ENCODE results near the gene TALDO1. TPM values are rescaled to one million over a fixed set of nuclear protein-coding genes. Genes with fewer than 3 reads are reported as not detected.
A peak's percentile ranks its signal among the peaks of the same experiment; 100 is the strongest.

Gene TALDO1
- total RNA-seq, 1 donor from 2014 or later, result 123 TPM

DNA sequence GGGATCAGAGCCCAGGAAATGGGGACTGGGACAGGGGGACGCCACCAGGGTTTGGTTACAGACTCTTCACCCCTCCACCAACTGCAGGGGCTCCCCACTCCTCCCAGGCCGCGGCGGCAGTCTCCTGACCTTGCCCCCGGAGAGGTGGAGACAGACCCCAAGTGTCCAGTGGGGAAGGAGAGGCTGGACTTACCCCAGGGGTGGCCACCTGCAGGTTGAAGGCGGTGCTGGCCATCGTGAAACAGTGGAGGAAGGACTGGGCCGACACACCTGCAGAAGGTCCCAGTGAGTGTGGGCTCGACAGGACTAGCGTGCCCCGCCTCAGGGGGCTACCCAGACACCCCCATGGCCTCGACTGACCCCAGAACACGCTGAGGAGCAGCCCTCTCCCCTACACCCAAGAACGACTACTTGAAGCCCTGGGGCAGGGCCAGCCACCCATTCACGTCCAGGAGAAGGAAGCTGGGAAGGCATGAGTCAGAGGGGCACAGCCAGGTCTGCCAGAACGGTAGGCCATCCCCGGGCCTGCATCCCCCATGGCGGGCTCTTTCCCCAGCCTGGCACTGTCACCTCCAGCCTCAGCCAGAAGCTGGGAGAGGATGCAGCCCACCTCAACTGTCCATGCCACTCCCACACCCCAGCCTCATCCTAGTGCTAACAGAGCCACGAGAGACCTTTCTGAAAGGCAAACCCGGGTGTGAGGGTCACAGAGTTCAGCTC, 27.8 kb downstream of the TALDO1 start:
- DNase-seq (ENCODE audit: low spot score), result no peak
- Mint-ChIP-seq H3K4me1 (ENCODE audit: unreplicated experiment) (peaks cover 7% of the 10 kb centered on the region), H3K27ac (ENCODE audit: unreplicated experiment) (no peak overlapping the region), H3K4me3 (ENCODE audit: unreplicated experiment) (no peak overlapping the region), H3K27me3 (ENCODE audit: unreplicated experiment) (peaks cover 6% of the 10 kb centered on the region), H3K9me3 (ENCODE audit: unreplicated experiment) (no peaks in the 10 kb centered on the region), H3K36me3 (ENCODE audit: low read depth, unreplicated experiment) (no peaks in the 10 kb centered on the region)
- TF ChIP-seq CTCF (IDR thresholded peaks at IDR 0.05; ENCODE audit: unreplicated experiment), result no peak

DNA sequence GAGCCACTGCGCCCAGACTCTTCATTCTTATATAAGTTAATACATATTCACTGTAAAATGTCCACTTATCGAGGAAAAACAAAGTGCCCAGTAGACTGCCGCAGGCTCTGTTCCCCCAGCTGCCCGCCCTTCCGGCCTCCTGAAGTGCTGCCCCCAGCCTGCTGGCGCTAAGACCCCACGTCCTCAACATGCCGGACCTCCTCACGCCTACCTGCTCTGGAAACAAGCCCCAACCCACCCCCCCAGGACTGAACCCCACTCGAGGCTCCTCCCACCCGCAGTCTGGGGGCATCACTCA, 28.9 kb downstream of the TALDO1 start:
- Mint-ChIP-seq H3K27me3 (ENCODE audit: unreplicated experiment) (peaks cover 6% of the 10 kb centered on the region), H3K36me3 (ENCODE audit: low read depth, unreplicated experiment) (peaks cover 3% of the 10 kb centered on the region), H3K27ac (ENCODE audit: unreplicated experiment) (no peak overlapping the region), H3K4me3 (ENCODE audit: unreplicated experiment) (peak overlapping the region; percentile 94), H3K9me3 (ENCODE audit: unreplicated experiment) (no peaks in the 10 kb centered on the region), H3K4me1 (ENCODE audit: unreplicated experiment) (peaks cover 9% of the 10 kb centered on the region)
- no peak for DNase-seq (ENCODE audit: low spot score)
- no peak for TF ChIP-seq CTCF (IDR thresholded peaks at IDR 0.05; ENCODE audit: unreplicated experiment)

- no peak for TF ChIP-seq CTCF (IDR thresholded peaks at IDR 0.05; ENCODE audit: unreplicated experiment)
- DNase-seq (ENCODE audit: low spot score), result peak; percentile 62
- Mint-ChIP-seq H3K4me3 (ENCODE audit: unreplicated experiment) (peak overlapping the region; percentile 94), H3K4me1 (ENCODE audit: unreplicated experiment) (peaks cover 9% of the 10 kb centered on the region), H3K36me3 (ENCODE audit: low read depth, unreplicated experiment) (peaks cover 3% of the 10 kb centered on the region), H3K27me3 (ENCODE audit: unreplicated experiment) (peaks cover 6% of the 10 kb centered on the region), H3K9me3 (ENCODE audit: unreplicated experiment) (no peaks in the 10 kb centered on the region), H3K27ac (ENCODE audit: unreplicated experiment) (no peak overlapping the region)
These were observed 29.5 kb downstream of the TALDO1 start for GRCh38 chr11:776561-777287.

- TF ChIP-seq CTCF (IDR thresholded peaks at IDR 0.05; ENCODE audit: unreplicated experiment), result no peak
- H3K36me3 Mint-ChIP-seq (ENCODE audit: low read depth, unreplicated experiment), result peaks cover 3% of the 10 kb centered on the region
These were observed 30.3 kb downstream of the TALDO1 start, which contains the start of gene GATD1 for GRCh38 chr11:777288-778255. Gene GATD1 (minus strand): TSS chr11:777487. CDS start chr11:777462, 25 bp downstream.

More at GRCh38 chr11:777288-778255, 30.3 kb downstream of the TALDO1 start, which contains the start of gene GATD1:
- H3K27me3 Mint-ChIP-seq (ENCODE audit: unreplicated experiment), result peaks cover 6% of the 10 kb centered on the region
- H3K4me3 Mint-ChIP-seq (ENCODE audit: unreplicated experiment), result peak within 1 kb of the TSS; percentile 94
- H3K27ac Mint-ChIP-seq (ENCODE audit: unreplicated experiment), result no peak within 1 kb of the TSS
- H3K9me3 Mint-ChIP-seq (ENCODE audit: unreplicated experiment), result no peaks in the 10 kb centered on the region
- peaks cover 9% of the 10 kb centered on the region for H3K4me1 Mint-ChIP-seq (ENCODE audit: unreplicated experiment)
- DNase-seq (ENCODE audit: low spot score), result peak; percentile 97

Measured in endothelial cell (in vitro differentiated cells).